Bronchial epithelial cell (primary cell): ENCODE measurements around the gene PRR15. TPM values are rescaled to one million over a fixed set of nuclear protein-coding genes. Genes with fewer than 3 reads are reported as not detected.
A peak's percentile ranks its signal among the peaks of the same experiment; 100 is the strongest.

Experiments
- DNase-seq: peaks from one replicate; pipeline ENCODE4 v3.0.0-alpha.2; 2010; ENCODE audit warnings: low read depth
- FAIRE-seq: peaks from 2 replicates; lab custom pipeline; 2011; peaks lifted over from hg19 to GRCh38; lab: Jason Lieb, UNC
- H3K27me3 ChIP-seq: 2 replicates; pipeline ENCODE4 v1.5.1; 2011; ENCODE audit warnings: low read length; ENCODE audit not compliant: control insufficient read depth, insufficient read depth
- H3K36me3 ChIP-seq: 2 replicates; pipeline ENCODE4 v1.5.1; 2011; ENCODE audit warnings: low read length; ENCODE audit not compliant: control insufficient read depth, insufficient read depth
- H3K4me3 ChIP-seq: 2 replicates; pipeline ENCODE4 v1.5.1; 2011; ENCODE audit warnings: mild to moderate bottlenecking, low read depth, low read length, control low read depth
- CTCF ChIP-seq: IDR thresholded peaks from 2 replicates; pipeline ENCODE4 v1.5.1; 2011; ENCODE audit warnings: mild to moderate bottlenecking, moderate library complexity, low read length, control low read depth, inconsistent platforms; ENCODE audit not compliant: insufficient read depth, severe bottlenecking
- total RNA-seq: library from RNA; depleted of rRNA; stranded (reverse); fragments of >200 nt; gene quantifications from 2 replicates; pipeline ENCODE4 v1.2.1, GENCODE V29; 2014

PRR15 gene
- total RNA-seq, 1 donor from 2014 or later: 2.1 TPM

- no peak for FAIRE-seq
- H3K27me3 ChIP-seq: no peaks in the 10 kb centered on the region
- no peak for TF ChIP-seq CTCF
Measured at GRCh38 chr7:29593459-29593858, 29.8 kb downstream of the PRR15 start.

GRCh38 chr7:29596593-29597178 lies 33.1 kb downstream of the PRR15 start:
- no peak for TF ChIP-seq CTCF
- Histone ChIP-seq H3K4me3 (no peak overlapping the region), H3K27me3 (no peaks in the 10 kb centered on the region), H3K36me3 (no peaks in the 10 kb centered on the region)
- FAIRE-seq: peak; percentile 75
- DNase-seq: no peak

More at GRCh38 chr7:29593459-29593858, 29.8 kb downstream of the PRR15 start:
- DNase-seq: peak; percentile 51
- H3K4me3 ChIP-seq: no peak overlapping the region
- H3K36me3 ChIP-seq: no peaks in the 10 kb centered on the region

GRCh38 chr7:29597266-29597665 lies 33.6 kb downstream of the PRR15 start:
- H3K36me3 ChIP-seq: no peaks in the 10 kb centered on the region
- no peaks in the 10 kb centered on the region for H3K27me3 ChIP-seq
- no peak for FAIRE-seq
- no peak overlapping the region for H3K4me3 ChIP-seq
- no peak for TF ChIP-seq CTCF
- peak; percentile 38 for DNase-seq

- DNase-seq (no peak), FAIRE-seq (no peak)
- Histone ChIP-seq H3K27me3 (no peaks in the 10 kb centered on the region), H3K4me3 (no peak overlapping the region), H3K36me3 (no peaks in the 10 kb centered on the region)
- no peak for TF ChIP-seq CTCF
Measured at GRCh38 chr7:29598137-29598536, 34.5 kb downstream of the PRR15 start.

- no peak for FAIRE-seq
- no peak for TF ChIP-seq CTCF
Measured at GRCh38 chr7:29598613-29599012, 35.0 kb downstream of the PRR15 start.

GRCh38 chr7:29599026-29599425 lies 35.4 kb downstream of the PRR15 start:
- H3K4me3 ChIP-seq: no peak overlapping the region
- H3K27me3 ChIP-seq: no peaks in the 10 kb centered on the region
- DNase-seq (no peak), FAIRE-seq (no peak)
- TF ChIP-seq CTCF: no peak
- H3K36me3 ChIP-seq: no peaks in the 10 kb centered on the region

More at GRCh38 chr7:29598613-29599012, 35.0 kb downstream of the PRR15 start:
- no peaks in the 10 kb centered on the region for H3K27me3 ChIP-seq
- H3K4me3 ChIP-seq: no peak overlapping the region
- H3K36me3 ChIP-seq: no peaks in the 10 kb centered on the region
- DNase-seq: no peak
